ENCODE data around the gene MIEF1.

DNA sequence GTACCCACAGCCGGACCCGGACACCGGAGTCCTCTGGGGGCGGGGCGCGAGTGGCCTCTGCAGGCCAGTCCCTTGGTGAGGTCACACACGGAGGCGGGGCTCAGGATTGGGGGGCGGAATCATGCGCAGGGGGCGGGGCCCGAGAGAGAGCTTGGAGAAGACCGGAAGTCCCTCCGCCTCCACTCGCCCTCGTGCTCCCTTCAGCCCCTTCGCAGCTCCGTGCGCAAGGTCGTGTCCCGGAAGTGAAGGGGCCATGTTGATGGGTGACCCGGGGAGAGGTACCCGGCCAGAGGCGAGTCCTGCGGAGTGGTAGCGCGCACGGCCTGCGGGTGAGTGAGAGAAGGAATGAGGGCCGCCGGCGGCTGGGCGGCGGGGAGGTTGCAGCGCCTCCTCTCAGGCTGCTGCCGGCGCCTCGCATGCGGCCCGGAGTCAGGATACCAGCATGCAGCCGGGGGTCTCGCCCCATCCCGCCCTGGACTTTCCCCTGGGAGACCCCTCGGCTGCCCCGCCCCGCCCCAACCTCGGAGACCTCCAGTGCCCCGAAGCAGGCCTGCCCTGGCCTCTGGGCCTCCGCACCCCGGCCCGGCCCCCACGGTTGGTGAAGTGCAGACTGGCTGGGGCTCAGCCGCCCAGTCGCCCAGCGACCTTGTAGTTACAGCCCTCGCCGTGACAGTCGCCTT lies at the start of gene MIEF1:
- TF ChIP-seq, protein P1, sequence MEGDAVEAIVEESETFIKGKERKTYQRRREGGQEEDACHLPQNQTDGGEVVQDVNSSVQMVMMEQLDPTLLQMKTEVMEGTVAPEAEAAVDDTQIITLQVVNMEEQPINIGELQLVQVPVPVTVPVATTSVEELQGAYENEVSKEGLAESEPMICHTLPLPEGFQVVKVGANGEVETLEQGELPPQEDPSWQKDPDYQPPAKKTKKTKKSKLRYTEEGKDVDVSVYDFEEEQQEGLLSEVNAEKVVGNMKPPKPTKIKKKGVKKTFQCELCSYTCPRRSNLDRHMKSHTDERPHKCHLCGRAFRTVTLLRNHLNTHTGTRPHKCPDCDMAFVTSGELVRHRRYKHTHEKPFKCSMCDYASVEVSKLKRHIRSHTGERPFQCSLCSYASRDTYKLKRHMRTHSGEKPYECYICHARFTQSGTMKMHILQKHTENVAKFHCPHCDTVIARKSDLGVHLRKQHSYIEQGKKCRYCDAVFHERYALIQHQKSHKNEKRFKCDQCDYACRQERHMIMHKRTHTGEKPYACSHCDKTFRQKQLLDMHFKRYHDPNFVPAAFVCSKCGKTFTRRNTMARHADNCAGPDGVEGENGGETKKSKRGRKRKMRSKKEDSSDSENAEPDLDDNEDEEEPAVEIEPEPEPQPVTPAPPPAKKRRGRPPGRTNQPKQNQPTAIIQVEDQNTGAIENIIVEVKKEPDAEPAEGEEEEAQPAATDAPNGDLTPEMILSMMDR (IDR thresholded peaks at IDR 0.05): peak in 2 of 3 experiments; percentile 14 to 16
- TF ChIP-seq POLR2AphosphoS5 (IDR thresholded peaks at IDR 0.05): peak; percentile 84 to 97
- no peak for TF ChIP-seq POLR2A (IDR thresholded peaks at IDR 0.05; ENCODE audit: low read depth)

Data from esophagus muscularis mucosa (tissue), 3 donors.